Measurements from ENCODE around the gene LSAMP. TPM values are rescaled to one million over a fixed set of nuclear protein-coding genes. Genes with fewer than 3 reads are reported as not detected.

LSAMP gene
- total and polyA plus RNA-seq, 2 of the 13 experiments (the other 11 are each of a cell fraction or from before 2014, with no cell fraction given): not detected

GRCh38 chr3:116429479-116430269, 15.6 kb downstream of the LSAMP start (continued):
- TF ChIP-seq AFF4 (CRISPR knock-in tag; IDR thresholded peaks at IDR 0.05) (no peak), MAFF (IDR thresholded peaks at IDR 0.05; ENCODE audit: low read depth, low read length) (no peak), CAMTA2 (CRISPR knock-in tag; IDR thresholded peaks at IDR 0.05; ENCODE audit: borderline replicate concordance) (no peak), ATF6 (CRISPR knock-in tag; conservative IDR thresholded peaks at IDR 0.05) (no peak), KDM2A (CRISPR knock-in tag; IDR thresholded peaks at IDR 0.05; ENCODE audit: borderline replicate concordance, low read depth) (no peak), ZNF331 (CRISPR knock-in tag; IDR thresholded peaks at IDR 0.05) (no peak), THYN1 (CRISPR knock-in tag; IDR thresholded peaks at IDR 0.05; ENCODE audit: borderline replicate concordance, low read depth) (no peak), MLLT10 (CRISPR knock-in tag; IDR thresholded peaks at IDR 0.05) (no peak)
- TF ChIP-seq, protein P1, sequence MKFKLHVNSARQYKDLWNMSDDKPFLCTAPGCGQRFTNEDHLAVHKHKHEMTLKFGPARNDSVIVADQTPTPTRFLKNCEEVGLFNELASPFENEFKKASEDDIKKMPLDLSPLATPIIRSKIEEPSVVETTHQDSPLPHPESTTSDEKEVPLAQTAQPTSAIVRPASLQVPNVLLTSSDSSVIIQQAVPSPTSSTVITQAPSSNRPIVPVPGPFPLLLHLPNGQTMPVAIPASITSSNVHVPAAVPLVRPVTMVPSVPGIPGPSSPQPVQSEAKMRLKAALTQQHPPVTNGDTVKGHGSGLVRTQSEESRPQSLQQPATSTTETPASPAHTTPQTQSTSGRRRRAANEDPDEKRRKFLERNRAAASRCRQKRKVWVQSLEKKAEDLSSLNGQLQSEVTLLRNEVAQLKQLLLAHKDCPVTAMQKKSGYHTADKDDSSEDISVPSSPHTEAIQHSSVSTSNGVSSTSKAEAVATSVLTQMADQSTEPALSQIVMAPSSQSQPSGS (CRISPR knock-in tag; IDR thresholded peaks at IDR 0.05): no peak

Data from HepG2 (cell line).